ENCODE results near the gene PHPT1.

PHPT1 gene

GRCh38 chr9:136890661-136891060, 41.5 kb downstream of the PHPT1 start:
- DNase-seq = no peak

- DNase-seq = no peak
Observed at GRCh38 chr9:136896027-136896426, 46.8 kb downstream of the PHPT1 start.

GRCh38 chr9:136898483-136899100, 49.4 kb downstream of the PHPT1 start:
- no peak for DNase-seq

- no peak for DNase-seq
Observed at GRCh38 chr9:136899196-136899595, 50.0 kb downstream of the PHPT1 start.

- no peak for DNase-seq
Observed at GRCh38 chr9:136900556-136900955, 51.3 kb downstream of the PHPT1 start.
